Suppressor macrophage treated with lipopolysaccharide for 4 hours (primary cell): Measurements from ENCODE around the gene EFNA5.

ENCODE experiments used
- DNase-seq: peaks from one replicate; pipeline ENCODE4 v3.0.0-alpha.2; 2020

EFNA5 gene

DNA sequence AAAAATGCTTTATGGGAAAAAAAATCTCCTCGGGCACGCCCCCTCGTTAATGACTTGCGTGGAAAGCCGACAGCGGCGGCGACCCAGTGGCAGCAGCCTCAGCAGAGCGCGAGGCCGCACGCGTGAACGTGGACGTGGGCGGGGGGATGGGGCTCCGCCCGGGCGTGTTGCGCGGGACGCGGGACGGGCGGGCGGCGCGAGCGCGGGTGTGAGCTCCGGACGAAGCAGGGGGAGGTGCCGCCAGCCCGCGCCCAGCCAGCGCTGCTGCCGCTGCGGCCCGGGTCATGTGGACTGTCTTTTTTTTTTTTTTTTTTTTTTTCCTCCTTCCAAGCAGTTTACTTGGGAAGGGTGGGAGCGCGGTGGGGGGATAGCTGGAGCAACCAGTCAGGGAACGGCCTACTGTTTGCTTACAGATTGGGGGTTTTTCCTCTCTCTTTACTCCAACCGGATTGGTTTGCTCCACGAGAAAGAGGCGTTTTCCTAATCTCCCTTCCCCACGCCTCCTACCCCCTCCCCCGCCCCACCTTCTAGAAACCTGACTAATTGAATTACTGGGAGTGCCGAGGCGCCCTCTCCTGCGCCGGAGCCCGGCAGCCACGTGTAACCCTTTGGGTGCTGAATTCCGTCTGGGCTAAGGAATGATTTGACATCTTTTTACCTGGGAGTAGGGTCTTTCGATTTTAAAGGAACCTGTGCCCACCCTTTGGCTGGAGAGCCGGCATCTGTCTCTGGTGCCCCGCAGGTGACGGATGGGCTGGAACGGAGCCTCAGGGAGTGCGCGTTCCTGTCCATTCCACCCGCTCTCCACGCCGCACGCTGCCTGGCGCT lies 1.7 kb upstream of the EFNA5 start:
- DNase-seq = peak; percentile 22

DNA sequence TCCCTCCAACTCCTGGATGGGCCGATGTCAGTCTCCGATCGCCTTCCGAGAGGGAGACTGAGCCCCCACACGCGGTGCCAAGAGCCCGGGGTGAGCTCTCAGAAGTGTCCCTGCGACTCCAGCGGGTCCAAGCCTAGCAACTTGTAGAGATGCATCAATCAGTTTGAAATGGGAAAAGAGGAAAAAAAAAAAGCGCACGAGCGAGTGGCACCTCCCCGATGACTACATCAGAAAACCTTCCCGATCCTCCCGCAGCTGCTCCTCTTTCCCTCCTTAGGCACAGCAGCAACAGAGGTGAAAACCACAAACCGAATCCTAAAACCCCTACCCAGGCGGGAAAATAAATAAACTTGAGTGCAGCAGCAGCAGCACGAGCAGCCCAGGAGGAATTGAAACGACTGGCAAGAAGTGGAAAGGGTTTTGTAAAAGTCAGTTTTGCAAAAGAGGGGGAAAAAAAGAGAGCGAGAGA lies 1.0 kb upstream of the EFNA5 start:
- DNase-seq = peak; percentile 4

DNA sequence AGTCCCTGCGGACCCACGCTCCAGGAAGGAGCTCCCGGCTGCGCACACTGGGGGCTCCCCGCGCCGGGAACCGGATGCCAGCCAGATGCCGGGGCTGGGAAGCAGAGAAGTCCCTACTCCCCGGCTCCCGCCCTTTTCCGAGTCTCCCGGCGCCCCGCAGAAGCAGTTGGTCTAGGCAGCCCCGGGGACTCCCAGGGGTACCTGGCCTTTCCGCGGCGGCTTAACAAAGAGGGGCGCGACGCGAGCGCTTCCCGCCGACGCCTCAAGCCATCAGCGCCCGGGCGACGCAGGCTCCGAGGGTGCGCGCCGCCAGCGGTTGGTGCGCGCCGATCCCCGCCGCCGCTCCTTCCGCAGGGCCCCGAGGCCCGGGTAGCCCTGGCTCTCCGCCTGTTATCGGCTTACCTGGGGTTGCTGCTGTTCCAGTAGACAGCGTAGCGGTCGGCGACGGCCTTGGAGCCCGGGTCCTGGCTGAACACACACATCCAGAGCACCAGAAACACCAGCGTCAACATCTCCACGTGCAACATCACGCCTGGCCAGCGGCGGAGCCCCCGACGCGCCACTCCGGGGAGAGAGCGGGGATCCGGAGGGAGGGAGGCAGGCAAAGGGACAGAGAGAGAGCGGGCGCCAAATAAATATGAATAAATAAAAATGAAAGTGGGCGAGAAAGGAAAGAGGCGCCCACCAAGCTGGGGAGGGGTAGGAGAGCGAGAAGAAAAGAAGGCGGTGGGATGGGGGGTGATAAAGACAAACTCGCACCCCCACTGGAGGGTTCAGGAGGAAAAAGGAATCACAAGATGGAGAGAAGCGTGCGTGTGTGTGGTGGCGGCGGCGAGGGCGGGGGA lies 428 bp downstream of the EFNA5 start:
- no peak for DNase-seq

DNA sequence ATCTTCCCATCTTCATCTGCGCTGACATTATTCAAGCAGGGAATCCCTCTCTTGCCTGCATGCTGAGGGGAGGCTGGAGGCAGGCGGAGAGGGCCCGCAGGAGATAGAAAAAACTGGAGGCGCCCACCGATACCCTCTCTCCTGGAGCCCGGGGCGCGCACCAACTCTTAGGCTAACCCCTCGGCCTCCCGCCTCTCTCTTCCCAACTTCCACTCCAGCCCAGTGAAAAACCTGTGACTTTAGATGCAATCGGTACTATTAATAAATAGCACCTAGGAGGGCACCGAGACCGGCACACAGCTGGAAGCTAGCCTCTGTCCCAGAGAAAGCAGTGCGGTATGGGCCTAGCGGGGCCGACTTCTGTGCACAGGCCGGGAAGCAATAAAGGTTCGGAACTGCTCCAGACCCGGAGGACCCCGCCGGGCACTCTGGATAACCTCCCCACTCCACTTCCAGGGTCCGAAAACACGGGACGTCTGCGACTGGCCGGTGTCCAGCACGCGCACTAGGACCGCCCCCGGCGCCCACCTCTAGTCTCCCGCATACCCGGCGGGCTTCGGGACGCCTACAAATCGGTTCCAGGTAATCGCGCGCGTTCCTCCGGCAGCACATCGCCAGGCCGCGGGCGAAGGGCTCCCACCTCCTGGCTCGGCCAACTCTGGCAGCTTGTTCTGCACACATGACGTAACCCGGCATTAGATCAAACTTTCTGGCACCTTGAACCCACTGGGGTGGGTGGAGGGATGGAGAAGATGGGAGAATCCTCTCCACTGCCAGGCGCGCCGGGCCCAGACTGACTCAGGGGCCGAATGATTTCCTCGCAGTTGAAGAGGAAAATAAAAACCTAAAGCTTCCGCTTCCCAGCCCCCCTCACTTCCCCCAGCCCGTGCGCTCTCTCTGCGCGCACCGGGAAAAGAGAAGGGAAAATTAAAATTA lies 1.4 kb downstream of the EFNA5 start:
- no peak for DNase-seq

DNA sequence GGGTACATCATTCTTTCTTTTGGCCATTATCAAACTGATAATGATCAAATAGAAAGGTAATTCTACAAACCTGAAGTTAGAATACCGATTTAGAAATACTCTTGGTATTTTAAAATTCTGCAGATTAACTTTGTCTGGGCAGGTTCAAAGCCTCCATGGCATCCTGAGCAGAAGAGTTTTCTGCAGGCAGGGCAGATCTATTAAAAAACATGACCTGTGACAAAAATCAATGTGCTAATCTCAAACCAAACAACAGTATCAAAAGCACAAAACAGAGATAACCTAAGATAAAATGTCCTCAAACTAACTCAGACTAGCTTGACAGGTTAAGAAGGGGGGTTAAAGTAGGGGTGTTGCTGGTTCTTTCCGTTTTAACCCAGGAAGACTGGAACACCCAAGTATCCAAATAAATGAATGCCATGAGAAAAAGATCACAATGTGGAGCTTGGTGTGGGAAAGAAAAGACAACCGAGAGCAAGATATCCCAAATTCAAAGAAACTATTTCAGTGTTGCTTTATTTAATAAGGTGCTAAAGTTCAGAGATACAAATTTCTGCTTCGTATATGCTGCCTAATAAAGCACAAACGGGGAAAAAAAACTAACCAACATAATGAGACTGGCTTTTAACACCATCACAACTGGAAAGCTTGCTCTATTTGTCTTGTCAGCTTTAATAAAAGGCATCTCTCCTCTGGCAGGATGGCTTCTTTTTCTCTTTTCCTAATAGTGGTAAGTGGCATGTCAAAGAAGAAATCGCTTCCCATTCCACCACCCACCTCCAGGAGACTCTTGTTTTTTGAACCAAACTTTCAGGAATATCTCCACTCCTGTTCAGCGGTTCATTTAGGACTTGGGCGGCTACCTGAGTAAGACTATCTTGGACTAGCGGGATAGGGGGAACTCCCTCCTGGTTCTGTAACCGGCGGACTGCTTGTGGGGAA lies 2.3 kb downstream of the EFNA5 start:
- no peak for DNase-seq

DNA sequence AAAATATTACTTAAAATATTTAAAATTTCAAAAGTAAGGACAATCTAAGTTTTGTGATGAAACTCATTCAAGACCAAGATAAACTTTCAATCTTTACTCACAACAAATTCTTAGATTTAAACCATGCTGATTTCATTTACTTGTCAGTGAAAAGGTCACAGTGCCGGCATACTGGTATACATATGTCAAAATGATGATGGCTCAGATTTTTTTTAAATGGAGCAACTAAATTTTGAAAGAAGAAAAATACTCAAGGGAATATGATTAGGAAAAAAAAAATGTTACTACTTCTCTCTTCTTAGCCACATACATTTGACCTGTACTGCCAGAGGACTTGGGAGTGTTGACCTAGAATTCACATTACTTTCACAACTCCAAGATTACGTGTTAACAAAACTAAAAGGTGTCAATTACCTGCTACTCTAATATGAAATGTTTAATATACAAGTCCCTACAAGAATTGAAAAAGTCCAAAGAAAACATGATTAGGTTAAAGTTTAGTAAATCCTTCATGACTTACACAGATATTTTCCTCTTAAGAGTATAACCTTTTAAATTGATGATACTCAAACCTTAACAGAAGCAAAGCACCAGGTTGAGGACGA lies 4.6 kb downstream of the EFNA5 start:
- no peak for DNase-seq

DNA sequence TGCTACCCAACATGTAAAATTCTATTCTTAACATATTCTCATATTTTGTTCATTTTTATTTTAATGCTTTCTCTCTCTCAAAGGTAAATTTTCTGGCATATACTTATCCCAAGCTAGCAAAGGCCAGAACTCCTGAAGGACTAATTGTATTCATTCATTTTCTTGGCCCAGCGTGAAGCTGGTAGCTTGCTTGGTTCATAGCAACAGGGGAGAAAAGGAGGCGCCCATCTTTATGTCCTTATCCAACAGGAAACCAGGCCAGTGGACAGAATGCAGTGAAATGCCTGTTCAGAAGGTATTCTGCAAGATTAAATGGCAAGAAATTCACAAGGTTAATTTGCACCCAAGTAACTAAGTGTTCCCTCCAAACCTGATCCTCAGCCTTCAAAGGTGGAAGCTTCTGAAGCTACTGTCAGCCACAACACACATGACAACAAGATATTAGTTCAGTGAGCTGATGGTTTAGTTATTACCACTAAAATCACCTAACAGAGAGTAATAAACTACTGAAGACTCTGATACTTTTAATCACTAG lies 5.6 kb downstream of the EFNA5 start:
- no peak for DNase-seq

DNA sequence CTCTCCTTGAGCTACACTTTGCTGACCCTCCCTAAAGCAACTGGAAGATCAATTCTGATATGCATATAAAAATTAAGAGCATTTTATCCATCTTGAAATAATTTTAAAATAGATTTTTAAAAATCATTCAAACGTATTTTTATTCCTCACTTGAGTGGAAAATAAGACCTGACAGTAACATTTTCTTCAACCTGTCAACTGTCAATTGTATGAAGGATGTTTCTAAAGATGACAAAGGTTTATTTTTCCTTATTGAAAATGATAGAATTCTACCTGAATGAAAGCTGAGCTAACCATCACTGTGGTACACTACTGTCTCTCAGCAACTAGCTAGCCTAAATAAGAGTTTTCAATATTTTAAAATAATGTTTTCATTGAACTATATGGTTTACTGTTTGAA lies 7.0 kb downstream of the EFNA5 start:
- no peak for DNase-seq

DNA sequence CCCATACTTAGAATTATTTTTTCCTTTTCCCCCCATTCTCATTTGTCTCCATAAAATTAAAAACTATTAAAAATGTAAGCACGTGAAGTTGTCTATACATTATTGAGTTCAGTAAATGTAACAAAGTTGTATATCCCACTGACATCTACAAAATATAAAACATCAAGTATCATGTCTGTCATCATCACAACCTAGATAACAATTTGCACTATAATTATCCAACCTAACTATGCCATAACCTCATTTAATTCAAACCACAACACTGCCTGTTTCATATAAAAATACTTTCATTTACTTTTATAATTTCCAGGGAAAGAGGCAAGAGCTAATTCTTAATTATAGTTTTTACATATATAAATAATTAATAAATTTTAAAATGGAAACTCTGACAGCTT lies 9.1 kb downstream of the EFNA5 start:
- no peak for DNase-seq

DNA sequence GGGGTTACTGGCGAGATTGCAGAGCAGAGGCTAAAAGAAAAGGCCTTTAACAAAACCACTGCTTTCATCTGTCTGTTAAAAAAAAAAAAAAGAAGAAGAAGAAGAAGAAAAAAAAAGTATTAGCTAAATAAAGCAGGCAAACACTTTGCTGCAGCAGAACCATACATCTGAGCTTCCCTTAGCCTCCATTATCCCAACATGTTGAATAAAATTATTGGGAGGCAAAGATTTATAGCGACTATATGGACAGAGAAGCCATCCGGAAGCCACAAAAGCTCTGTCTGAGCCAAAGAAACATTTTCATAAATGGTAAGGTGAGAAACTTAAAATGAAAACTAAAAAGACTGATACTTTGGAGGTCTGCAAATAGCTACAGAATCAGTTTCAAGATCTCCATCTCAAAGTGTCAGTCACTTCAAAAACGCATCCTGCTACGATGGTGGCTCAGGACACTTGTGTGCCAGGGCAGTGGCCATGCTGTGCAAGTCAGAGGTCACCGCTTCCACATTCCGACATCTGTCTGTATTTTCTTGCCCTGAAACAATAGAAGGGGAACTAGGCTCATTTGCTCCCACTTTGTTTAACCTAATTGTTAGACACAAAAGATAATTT lies 9.6 kb downstream of the EFNA5 start:
- DNase-seq = no peak

DNA sequence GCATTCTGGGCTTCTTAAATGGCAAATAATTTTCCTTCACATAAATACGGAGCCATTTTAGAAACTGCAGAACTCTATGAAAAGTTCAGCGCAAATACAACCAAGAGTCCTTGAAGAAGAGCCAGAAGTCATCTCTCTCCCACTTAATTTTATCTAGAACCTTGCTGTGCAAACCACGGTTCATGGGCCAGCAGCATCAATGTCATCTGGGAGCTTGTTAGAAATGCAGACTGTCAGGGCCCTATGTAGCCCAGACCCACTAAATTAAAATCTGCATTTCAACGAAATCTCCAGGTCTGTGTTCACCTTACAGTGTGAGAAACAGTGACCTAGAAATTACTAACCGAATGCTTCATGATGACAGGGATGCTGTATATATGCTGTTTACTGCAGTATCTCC lies 12.2 kb downstream of the EFNA5 start:
- DNase-seq = no peak

DNA sequence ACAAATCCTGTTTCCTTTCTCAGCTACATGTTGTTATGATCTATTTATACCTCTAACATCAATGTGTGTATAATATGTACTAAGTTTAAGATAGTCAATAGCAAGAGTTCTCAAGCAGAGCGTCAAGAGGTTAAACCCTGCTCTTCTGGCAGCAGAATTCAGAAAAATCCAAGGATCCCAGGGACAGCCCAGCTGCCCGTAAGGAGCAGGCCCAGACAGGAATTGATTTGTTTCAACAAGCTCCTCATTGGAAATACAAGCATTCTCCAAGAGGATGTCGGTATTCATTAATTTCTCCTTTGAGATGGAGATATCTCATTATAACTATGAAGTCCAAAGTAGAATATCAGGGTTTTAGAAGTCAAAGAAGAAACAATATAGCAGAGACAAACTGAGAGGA lies 14.9 kb downstream of the EFNA5 start:
- DNase-seq = no peak

DNA sequence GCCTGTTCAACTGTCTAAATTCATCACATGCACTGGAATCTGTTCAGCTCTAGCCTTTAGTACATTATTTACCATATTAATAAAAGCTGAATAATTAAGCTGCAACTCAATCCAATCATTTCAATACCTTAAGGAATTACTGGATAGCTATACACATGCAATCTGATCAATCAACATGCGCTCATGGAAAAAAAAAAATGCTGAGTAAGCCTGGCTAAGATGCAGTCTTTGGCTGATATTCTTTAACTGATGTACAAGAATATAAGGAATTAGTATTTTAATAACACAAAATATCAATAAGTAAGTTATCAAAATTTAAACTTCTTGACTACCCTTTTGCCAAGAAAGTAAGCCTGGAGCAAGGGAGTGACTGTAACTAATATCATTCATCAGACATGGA lies 15.9 kb downstream of the EFNA5 start:
- no peak for DNase-seq

DNA sequence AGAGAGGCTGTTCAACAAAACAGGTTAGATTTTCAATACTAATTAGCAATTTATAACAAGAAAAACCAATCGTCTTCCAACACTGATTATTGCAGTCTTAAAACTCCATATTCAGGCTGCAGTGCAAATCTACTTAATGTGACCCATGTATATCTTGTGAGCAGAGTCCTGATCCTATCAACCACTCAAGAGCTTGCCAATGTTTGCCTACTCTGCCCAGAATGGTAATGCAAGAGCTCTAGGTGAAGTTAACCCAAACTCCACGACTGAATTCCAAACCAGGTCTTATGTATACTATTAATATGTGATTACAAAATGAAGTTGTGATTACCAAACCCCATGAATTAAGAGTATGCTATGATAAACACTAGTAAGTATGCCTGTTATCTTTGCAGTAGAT lies 17.1 kb downstream of the EFNA5 start:
- no peak for DNase-seq

DNA sequence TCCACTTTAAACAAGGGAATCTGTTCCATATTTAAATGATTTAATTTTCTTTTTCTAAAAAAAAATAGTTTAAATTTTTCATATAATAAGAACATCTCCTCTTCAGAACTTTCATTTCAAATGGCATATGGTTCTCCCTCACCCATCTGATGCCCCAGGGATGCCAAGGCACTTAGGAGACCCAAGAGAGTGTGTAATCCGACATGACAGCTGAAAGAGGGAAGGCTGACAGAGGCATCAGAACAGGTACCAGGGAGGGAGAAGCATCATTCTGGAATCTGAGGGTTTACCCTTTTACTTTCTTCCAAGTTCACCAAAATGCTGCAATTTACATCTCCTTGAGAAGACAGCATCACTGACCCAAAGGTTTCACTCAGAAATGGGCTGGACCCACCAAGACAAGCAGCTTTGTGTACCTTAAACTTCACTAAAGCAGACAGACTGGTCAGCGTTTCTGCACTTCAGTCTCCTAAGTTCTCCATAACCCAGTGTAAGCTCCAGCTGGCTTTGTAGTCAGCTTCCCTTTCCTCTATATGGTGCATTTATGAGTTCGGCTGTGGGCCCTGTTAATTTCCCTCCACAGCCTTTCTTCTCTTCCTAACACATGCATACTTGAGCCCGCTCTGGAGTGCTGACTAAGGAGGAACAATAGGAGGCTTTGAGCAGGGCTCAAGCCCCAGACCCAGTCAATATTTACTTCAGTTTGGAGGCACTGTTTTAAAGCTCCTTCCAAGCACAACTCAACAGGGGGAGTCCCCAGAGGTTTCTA lies 17.7 kb downstream of the EFNA5 start:
- DNase-seq = no peak

DNA sequence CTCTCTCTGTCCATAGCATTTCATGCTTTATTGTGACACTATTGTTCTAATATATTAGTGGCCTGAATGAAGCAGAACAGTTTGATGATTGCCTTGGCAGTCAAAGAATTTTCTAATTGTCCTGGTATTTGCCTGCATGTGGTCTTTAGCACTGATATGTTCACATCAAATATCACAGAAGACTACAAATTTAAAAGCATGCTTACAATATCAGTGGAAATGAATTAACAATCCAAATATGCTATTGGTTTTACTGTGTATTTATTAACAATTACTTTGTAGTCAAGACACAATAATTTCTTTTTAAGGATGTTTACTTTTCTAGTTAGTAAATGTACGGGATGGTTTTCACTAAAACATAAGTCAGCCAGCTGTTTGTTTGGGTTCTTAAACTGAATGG lies 18.3 kb downstream of the EFNA5 start:
- DNase-seq = no peak

DNA sequence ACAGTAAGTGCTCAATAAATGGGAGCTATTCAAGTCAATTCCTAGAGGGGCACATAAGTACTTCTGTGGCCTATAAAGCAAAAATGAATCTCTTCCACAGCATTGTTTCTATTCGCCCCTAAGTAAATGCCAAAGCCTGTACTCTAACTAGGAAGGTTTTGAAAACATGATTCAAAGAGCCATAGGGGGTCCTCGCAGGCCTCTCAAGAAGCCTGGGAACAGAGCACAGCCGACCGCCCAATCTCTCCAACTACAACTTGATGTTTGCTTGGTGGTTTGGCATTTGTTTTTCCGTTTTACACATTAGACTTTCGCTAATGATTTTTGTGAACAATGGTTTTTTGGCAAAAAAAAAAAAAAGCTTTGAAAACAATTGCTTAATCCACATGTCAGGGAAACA lies 19.4 kb downstream of the EFNA5 start:
- no peak for DNase-seq

DNA sequence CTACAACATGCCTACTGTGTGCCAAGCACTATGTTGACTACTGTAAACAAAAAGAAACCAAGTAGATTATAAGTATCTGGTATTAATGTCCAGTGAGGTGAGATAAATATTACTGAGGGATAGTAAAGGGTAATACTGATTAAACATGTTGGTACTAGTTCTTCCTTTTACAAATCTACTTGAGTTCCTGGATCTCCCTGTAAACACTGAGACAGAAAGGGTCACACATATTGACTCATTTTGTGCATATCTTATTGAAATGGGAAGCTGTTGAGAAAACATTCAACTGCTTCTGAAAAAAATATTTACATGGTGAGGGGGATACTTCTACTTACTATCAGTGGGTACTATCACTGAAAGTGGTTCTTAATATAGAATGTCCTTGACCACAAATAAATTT lies 24.3 kb downstream of the EFNA5 start:
- DNase-seq = no peak

DNA sequence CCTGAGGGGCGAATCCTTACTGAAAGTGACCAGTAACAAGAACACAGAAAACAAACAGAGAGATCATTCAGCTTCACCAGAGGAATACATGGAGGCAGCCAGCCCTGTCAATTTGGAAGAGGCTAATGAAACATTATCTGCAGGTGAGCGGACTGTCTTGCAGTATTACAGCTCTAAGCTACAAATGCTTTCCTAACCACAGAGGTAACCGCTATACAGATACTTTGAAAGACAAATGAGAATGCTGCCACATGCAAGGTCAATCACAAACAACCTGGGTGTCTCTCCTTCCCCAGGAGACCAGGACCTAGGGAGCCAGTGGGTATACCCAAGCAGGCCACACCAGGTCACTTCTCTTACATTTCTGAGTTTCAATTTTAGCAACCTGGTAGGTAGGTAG lies 30.2 kb downstream of the EFNA5 start:
- no peak for DNase-seq

DNA sequence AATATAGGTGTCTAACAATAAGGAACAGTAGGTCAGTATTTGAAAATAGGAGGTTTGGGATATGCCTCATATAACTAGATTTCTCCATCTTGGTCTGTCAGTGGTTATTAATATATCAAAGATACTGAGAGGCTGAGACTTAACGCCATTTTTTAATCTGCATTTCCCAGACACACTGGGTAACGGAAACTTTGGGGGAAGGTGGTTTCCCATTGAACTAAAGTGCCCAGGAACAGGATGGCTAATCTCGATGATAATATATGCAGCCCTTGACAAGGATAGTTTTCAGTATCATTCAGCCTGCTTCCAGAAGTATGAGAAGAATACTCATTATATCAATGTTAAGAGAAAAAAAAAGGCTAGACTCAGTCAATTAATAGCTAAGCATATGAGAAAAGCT lies 30.7 kb downstream of the EFNA5 start:
- no peak for DNase-seq
